Gastrocnemius medialis (tissue), 4 donors: ENCODE data around the gene PRKAR1A. TPM values are rescaled to one million over a fixed set of nuclear protein-coding genes. Genes with fewer than 3 reads are reported as not detected.
"Not testable (repeated sequence)": the region's sequence is repeated elsewhere in the genome, so short reads cannot be mapped to it uniquely, and the experiment has no call there.

Source experiments
- ATAC-seq, 2 donors: fragments of 150-250 bp; one replicate each; pipeline ENCODE4 v1.9.1; 2016
- DNase-seq, 2 donors: peaks; one replicate each; pipeline ENCODE4 v3.0.0-alpha.2; 2019
- H3K27ac ChIP-seq, 4 donors: fragments of 200-600 bp; sonication (generic); 1 replicate in 1 of 4; 2 replicates in 3 of 4; pipeline ENCODE4 v1.5.1; 2016 to 2018; ENCODE audit warnings: mild to moderate bottlenecking in 2 of 4, moderate library complexity in 1 of 4
- H3K27me3 ChIP-seq, 3 donors: fragments of 200-600 bp; sonication (generic) in 2 of 3; 1 replicate in 1 of 3; 2 replicates in 2 of 3; pipeline versions ENCODE4 v1.5.1 to v1.6.0; 2016 to 2019; ENCODE audit warnings: mild to moderate bottlenecking in 1 of 3, moderate library complexity in 1 of 3
- H3K36me3 ChIP-seq, 2 donors: fragments of 200-600 bp; sonication (generic) in 1 of 2; one replicate each; pipeline ENCODE4 v1.5.1; 2017 to 2018
- H3K4me1 ChIP-seq, 2 donors: fragments of 200-600 bp; sonication (generic) in 1 of 2; one replicate each; pipeline ENCODE4 v1.5.1; 2016 to 2017; ENCODE audit warnings: mild to moderate bottlenecking in 2 of 2
- H3K4me3 ChIP-seq, 4 donors: fragments of 200-600 bp; sonication (generic) in 3 of 4; 1 replicate in 1 of 4; 2 replicates in 3 of 4; pipeline ENCODE4 v1.5.1; 2016 to 2019; ENCODE audit warnings: mild to moderate bottlenecking in 2 of 4
- H3K9me3 ChIP-seq, 3 donors: fragments of 200-600 bp; sonication (generic) in 2 of 3; 1 replicate in 1 of 3; 2 replicates in 2 of 3; pipeline ENCODE4 v1.5.1; 2016 to 2019
- CTCF ChIP-seq, 5 experiments: fragments of 450-650 bp in 3 of 5; fragments of 200-600 bp in 2 of 5; sonication (generic) in 2 of 5; IDR thresholded peaks in 4 of 5; conservative IDR thresholded peaks in 1 of 5; 1 replicate in 4 of 5; 2 replicates in 1 of 5; pipeline ENCODE4 v1.5.1; 2016 to 2019; ENCODE audit warnings: antibody characterized with exemption in 5 of 5, mild to moderate bottlenecking in 3 of 5, moderate library complexity in 3 of 5
- POLR2A ChIP-seq, 2 donors: fragments of 450-650 bp; IDR thresholded peaks; one replicate each; pipeline ENCODE4 v1.6.1; 2017; ENCODE audit warnings: antibody characterized with exemption in 2 of 2, mild to moderate bottlenecking in 2 of 2, moderate library complexity in 2 of 2
- in situ Hi-C, 4 donors: fragments of 200-750 bp; cut with MboI; loops; one replicate each; pipeline versions ENCODE4 v1.15.0 to v1.8.0; 2017; ENCODE audit warnings: low sequenced_read_pairs in 4 of 4
- intact Hi-C: fragments of 100-400 bp; cut with DNase I; formaldehyde crosslinking; loops from one replicate; pipeline ENCODE4 v1.15.1; 2023; ENCODE audit warnings: low total_unique reads
- total RNA-seq, 4 donors: library from RNA; depleted of rRNA; stranded (reverse); fragments of >200 nt; gene quantifications; one replicate each; pipeline versions ENCODE4 v1.1.0 to v1.2.3, GENCODE V29; 2016

PRKAR1A gene
- total RNA-seq, 4 donors from 2014 or later = 271 to 656 (median 557) TPM

- in situ Hi-C loops (no loop called here), intact Hi-C loops (no loop called here)
- Histone ChIP-seq H3K4me3 (peak overlapping the region in 2 of 4 donors; percentile 15), H3K27ac (peak overlapping the region; percentile 19 to 64 (median 60)), H3K36me3 (no peaks in the 10 kb centered on the region), H3K27me3 (no peaks in the 10 kb centered on the region), H3K9me3 (no peaks in the 10 kb centered on the region), H3K4me1 (peaks cover 6 to 17% of the 10 kb centered on the region in 2 donors)
- no peak for TF ChIP-seq CTCF (IDR thresholded peaks at IDR 0.05 in 4 of 5, conservative IDR thresholded peaks at IDR 0.05 in 1 of 5)
- TF ChIP-seq POLR2A (IDR thresholded peaks at IDR 0.05) = no peak
- DNase-seq = peak; percentile 28 to 46
- ATAC-seq = peak; percentile 20 to 50
These were observed 20.6 kb upstream of the PRKAR1A start for GRCh38 chr17:68491381-68492231.

GRCh38 chr17:68492394-68493054, 19.7 kb upstream of the PRKAR1A start:
- in situ Hi-C loops, DNase-seq, H3K9me3 ChIP-seq, H3K27me3 ChIP-seq, ATAC-seq, intact Hi-C loops, H3K36me3 ChIP-seq, H3K4me3 ChIP-seq: not testable (repeated sequence)
- Histone ChIP-seq H3K4me1 (peaks cover 6 to 17% of the 10 kb centered on the region in 2 donors), H3K27ac (peak overlapping the region; percentile 19 to 64 (median 58))

- DNase-seq = no peak
- Histone ChIP-seq H3K4me1 (peaks cover 3 to 20% of the 10 kb centered on the region in 2 donors), H3K36me3 (no peaks in the 10 kb centered on the region), H3K27ac (no peak overlapping the region), H3K27me3 (no peaks in the 10 kb centered on the region), H3K9me3 (no peaks in the 10 kb centered on the region), H3K4me3 (no peak overlapping the region)
- ATAC-seq = no peak
- intact Hi-C loops = no loop called here
- TF ChIP-seq POLR2A (IDR thresholded peaks at IDR 0.05) (no peak), CTCF (IDR thresholded peaks at IDR 0.05 in 4 of 5, conservative IDR thresholded peaks at IDR 0.05 in 1 of 5) (no peak)
- in situ Hi-C loops = no loop called here
These were observed 17.1 kb upstream of the PRKAR1A start for GRCh38 chr17:68495081-68495480.

GRCh38 chr17:68497885-68498319, 14.3 kb upstream of the PRKAR1A start:
- no peak overlapping the region for H3K27ac ChIP-seq
- in situ Hi-C loops = no loop called here
- H3K9me3 ChIP-seq = no peaks in the 10 kb centered on the region
- intact Hi-C loops = no loop called here
- ATAC-seq (no peak), DNase-seq (no peak)
- H3K4me3 ChIP-seq = no peak overlapping the region
- no peak for TF ChIP-seq POLR2A (IDR thresholded peaks at IDR 0.05)
- TF ChIP-seq CTCF (IDR thresholded peaks at IDR 0.05 in 4 of 5, conservative IDR thresholded peaks at IDR 0.05 in 1 of 5) = no peak
- no peaks in the 10 kb centered on the region for H3K27me3 ChIP-seq
- no peaks in the 10 kb centered on the region for H3K36me3 ChIP-seq
- peaks cover 0 to 6% of the 10 kb centered on the region in 2 donors for H3K4me1 ChIP-seq
